Vagina (tissue), 2 donors: Measurements from ENCODE around the gene SOHLH2. TPM values are rescaled to one million over a fixed set of nuclear protein-coding genes. Genes with fewer than 3 reads are reported as not detected.

ENCODE experiments used
- DNase-seq, 2 donors: peaks; one replicate each; pipeline ENCODE4 v3.0.0-alpha.2; 2017; ENCODE audit errors: extremely low spot score in 2 of 2
- H3K27ac ChIP-seq: fragments of 200-600 bp; sonication (generic); one replicate; pipeline ENCODE4 v1.5.1; 2019
- H3K27me3 ChIP-seq: fragments of 200-600 bp; sonication (generic); one replicate; pipeline ENCODE4 v1.5.1; 2019
- H3K36me3 ChIP-seq, 2 donors: fragments of 200-600 bp; sonication (generic); one replicate each; pipeline ENCODE4 v1.5.1; 2017 to 2019
- H3K4me1 ChIP-seq: fragments of 200-600 bp; sonication (generic); one replicate; pipeline ENCODE4 v1.5.1; 2019
- H3K4me3 ChIP-seq, 2 donors: fragments of 200-600 bp; sonication (generic); 1 replicate in 1 of 2; 2 replicates in 1 of 2; pipeline ENCODE4 v1.5.1; 2016 to 2019
- H3K9me3 ChIP-seq: fragments of 200-600 bp; sonication (generic); one replicate; pipeline ENCODE4 v1.5.1; 2019
- CTCF ChIP-seq, 3 experiments: fragments of 450-650 bp in 2 of 3; fragments of 200-600 bp in 1 of 3; sonication (generic) in 1 of 3; IDR thresholded peaks; one replicate each; pipeline ENCODE4 v1.5.1; 2017 to 2019; ENCODE audit warnings: antibody characterized with exemption in 3 of 3, mild to moderate bottlenecking in 2 of 3, moderate library complexity in 2 of 3
- POLR2A ChIP-seq, 2 donors: fragments of 450-650 bp; IDR thresholded peaks; one replicate each; pipeline ENCODE4 v1.6.1; 2017; ENCODE audit warnings: antibody characterized with exemption in 2 of 2, mild to moderate bottlenecking in 2 of 2, moderate library complexity in 2 of 2
- POLR2AphosphoS5 ChIP-seq, 2 donors: sonication (generic); formaldehyde crosslinking; IDR thresholded peaks; one replicate each; pipeline ENCODE4 v1.9.0; 2017; ENCODE audit warnings: antibody characterized with exemption in 2 of 2, mild to moderate bottlenecking in 2 of 2, low read depth in 1 of 2; ENCODE audit not compliant: insufficient read depth in 1 of 2
- intact Hi-C: fragments of 100-400 bp; cut with DNase I; formaldehyde crosslinking; loops from one replicate; pipeline ENCODE4 v1.15.1; 2023
- total RNA-seq: library from RNA; depleted of rRNA; stranded (reverse); fragments of >200 nt; gene quantifications from one replicate; pipeline ENCODE4 v1.2.3, GENCODE V29; 2016

SOHLH2 gene
- total RNA-seq, 1 donor from 2014 or later, result not detected

DNA sequence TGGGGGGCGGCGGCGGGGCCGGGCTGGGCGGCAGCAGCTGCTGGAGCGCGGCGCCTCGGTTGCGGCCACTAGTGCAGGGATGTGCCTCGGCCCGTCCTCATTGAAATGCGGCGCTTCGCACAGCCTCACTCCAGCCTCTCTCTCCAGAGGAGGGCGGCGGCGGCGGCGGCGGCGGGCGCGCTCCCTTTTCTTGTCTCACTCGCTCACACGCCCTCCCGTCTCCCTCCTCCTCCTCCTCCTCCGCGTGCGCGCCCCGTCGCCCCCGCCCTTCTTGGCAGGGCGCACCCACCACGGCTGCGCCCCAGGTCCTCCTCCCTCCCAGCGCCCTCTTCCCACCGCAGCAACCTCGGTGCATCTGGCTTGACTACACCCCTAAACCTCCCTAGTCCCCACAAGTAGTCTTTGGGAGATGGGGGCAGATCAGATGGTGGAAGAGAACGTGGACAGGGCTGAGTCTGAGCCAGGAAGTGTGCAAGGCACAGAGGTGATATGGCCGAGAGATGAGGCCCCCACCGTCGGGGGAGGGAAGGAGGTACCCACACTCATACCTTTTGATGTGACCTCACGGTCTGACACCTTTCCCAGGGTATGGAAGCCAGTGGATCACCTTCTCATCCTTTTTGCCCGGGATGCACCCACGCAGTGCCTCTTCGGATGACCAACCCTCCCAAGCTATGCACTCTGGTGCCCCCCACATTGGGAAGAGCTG is 83.0 kb downstream of the SOHLH2 start, which contains the start of gene DCLK1:
TSS of gene DCLK1 (minus strand) at position 161 of the 709 bp plus-strand sequence.
- Histone ChIP-seq H3K36me3 (no peaks in the 10 kb centered on the region), H3K27ac (peak within 1 kb of the TSS; percentile 64), H3K9me3 (no peaks in the 10 kb centered on the region), H3K27me3 (no peaks in the 10 kb centered on the region), H3K4me1 (peaks cover 7% of the 10 kb centered on the region), H3K4me3 (peak within 1 kb of the TSS; percentile 48 to 75)
- intact Hi-C loops, result loop anchor here (10.0 kb wide), 1 partner anchor 147 kb away; no protein-coding TSS in a partner anchor
- no peak for TF ChIP-seq CTCF (IDR thresholded peaks at IDR 0.05)
- peak in 1 of 2 donors; percentile 60 for TF ChIP-seq POLR2AphosphoS5 (IDR thresholded peaks at IDR 0.05; ENCODE audit: insufficient read depth in 1 of 2, low read depth in 1 of 2)
- TF ChIP-seq POLR2A (IDR thresholded peaks at IDR 0.05), result peak in 1 of 2 donors; percentile 16
- DNase-seq, result no peak

GRCh38 chr13:36130552-36131221 is 83.7 kb downstream of the SOHLH2 start:
- intact Hi-C loops, result loop anchor here (10.0 kb wide), 1 partner anchor 146 kb away; no protein-coding TSS in a partner anchor
- no peaks in the 10 kb centered on the region for H3K9me3 ChIP-seq

DNA sequence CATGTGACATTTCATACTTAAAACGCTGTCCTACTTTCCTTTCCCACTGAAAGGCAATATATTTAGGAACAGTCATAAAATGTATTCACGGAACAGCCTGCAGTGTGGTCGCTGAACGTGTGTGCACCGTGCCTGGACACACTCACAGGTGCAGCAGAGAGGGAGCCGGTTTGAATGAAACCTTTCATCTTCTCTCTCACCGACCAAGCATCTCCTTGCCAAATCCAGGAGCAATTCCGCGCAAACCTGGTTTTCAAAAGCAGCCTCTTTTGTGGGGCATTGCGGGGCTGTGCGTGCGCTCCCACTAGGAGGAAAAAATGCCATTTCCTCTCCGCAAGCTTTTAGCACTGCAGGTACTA is 84.2 kb downstream of the SOHLH2 start:
- Histone ChIP-seq H3K4me1 (peaks cover 7% of the 10 kb centered on the region), H3K4me3 (peak overlapping the region; percentile 48 to 75), H3K9me3 (no peaks in the 10 kb centered on the region), H3K27me3 (no peaks in the 10 kb centered on the region), H3K27ac (peak overlapping the region; percentile 64), H3K36me3 (no peaks in the 10 kb centered on the region)
- TF ChIP-seq CTCF (IDR thresholded peaks at IDR 0.05) (no peak), POLR2A (IDR thresholded peaks at IDR 0.05) (no peak), POLR2AphosphoS5 (IDR thresholded peaks at IDR 0.05; ENCODE audit: insufficient read depth in 1 of 2, low read depth in 1 of 2) (no peak)
- no peak for DNase-seq
- intact Hi-C loops, result loop anchor here (10.0 kb wide), 1 partner anchor 145 kb away; no protein-coding TSS in a partner anchor

More at GRCh38 chr13:36130552-36131221, 83.7 kb downstream of the SOHLH2 start:
- no peak for DNase-seq
- Histone ChIP-seq H3K27ac (peak overlapping the region; percentile 64), H3K4me3 (peak overlapping the region; percentile 48 to 75), H3K4me1 (peaks cover 7% of the 10 kb centered on the region), H3K36me3 (no peaks in the 10 kb centered on the region), H3K27me3 (no peaks in the 10 kb centered on the region)
- TF ChIP-seq CTCF (IDR thresholded peaks at IDR 0.05) (no peak), POLR2AphosphoS5 (IDR thresholded peaks at IDR 0.05; ENCODE audit: insufficient read depth in 1 of 2, low read depth in 1 of 2) (no peak), POLR2A (IDR thresholded peaks at IDR 0.05) (no peak)

GRCh38 chr13:36129539-36129938 is 84.8 kb downstream of the SOHLH2 start:
- Histone ChIP-seq H3K36me3 (no peaks in the 10 kb centered on the region), H3K4me1 (peaks cover 7% of the 10 kb centered on the region)

More at GRCh38 chr13:36129539-36129938, 84.8 kb downstream of the SOHLH2 start:
- intact Hi-C loops, result no loop called here
- Histone ChIP-seq H3K4me3 (peak overlapping the region in 1 of 2 donors; percentile 48), H3K27me3 (no peaks in the 10 kb centered on the region), H3K27ac (no peak overlapping the region), H3K9me3 (no peaks in the 10 kb centered on the region)
- TF ChIP-seq POLR2AphosphoS5 (IDR thresholded peaks at IDR 0.05; ENCODE audit: insufficient read depth in 1 of 2, low read depth in 1 of 2) (no peak), CTCF (IDR thresholded peaks at IDR 0.05) (no peak), POLR2A (IDR thresholded peaks at IDR 0.05) (no peak)
- DNase-seq, result no peak
